Fibroblast of the aortic adventitia (primary cell): ENCODE data around the gene CHAF1B. TPM values are rescaled to one million over a fixed set of nuclear protein-coding genes. Genes with fewer than 3 reads are reported as not detected.

ENCODE experiments used
- DNase-seq: peaks from one replicate; pipeline ENCODE4 v3.0.0-alpha.2; 2010; ENCODE audit warnings: low read depth
- H3K4me3 ChIP-seq: 2 replicates; pipeline ENCODE4 v1.5.1; 2011; ENCODE audit warnings: low read depth, mild to moderate bottlenecking, control low read depth, low read length, moderate library complexity
- CTCF ChIP-seq: IDR thresholded peaks from 2 replicates; pipeline ENCODE4 v1.5.1; 2011; ENCODE audit warnings: mild to moderate bottlenecking, low read length, control low read depth, inconsistent platforms; ENCODE audit not compliant: insufficient read depth
- total RNA-seq: library from RNA; depleted of rRNA; stranded (reverse); fragments of >200 nt; gene quantifications from 2 replicates; pipeline ENCODE4 v1.2.3, GENCODE V29; 2012; ENCODE audit warnings: low replicate concordance

CHAF1B gene
- total RNA-seq, 1 donor = 7.8 TPM

- TF ChIP-seq CTCF = no peak
- no peak for DNase-seq
- H3K4me3 ChIP-seq = no peak overlapping the region
Observed at GRCh38 chr21:36400719-36401118, 15.5 kb downstream of the CHAF1B start.

DNA sequence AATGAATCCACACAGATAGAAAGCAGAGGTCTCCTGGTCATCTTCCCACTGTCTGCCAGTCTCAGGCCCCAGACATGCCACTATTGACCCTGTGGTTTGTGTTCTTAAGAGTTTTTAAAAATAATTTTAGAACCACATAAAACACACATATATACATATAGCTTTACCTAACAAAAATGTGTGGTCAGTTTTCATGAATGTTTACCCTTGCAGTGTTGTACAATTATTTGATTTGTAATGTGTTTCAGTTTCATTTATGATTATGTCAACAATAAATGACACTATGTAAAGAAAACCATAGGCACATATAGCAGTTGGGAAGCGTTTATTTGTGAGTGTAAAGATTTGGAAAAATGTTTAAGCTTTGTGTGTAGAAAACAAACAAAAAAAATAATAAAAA is 17.1 kb downstream of the CHAF1B start:
- no peak for TF ChIP-seq CTCF
- no peak for DNase-seq
- H3K4me3 ChIP-seq = no peak overlapping the region

- no peak for DNase-seq
- no peak overlapping the region for H3K4me3 ChIP-seq
- TF ChIP-seq CTCF = no peak
Observed at GRCh38 chr21:36403713-36404112, 18.5 kb downstream of the CHAF1B start.

GRCh38 chr21:36408568-36408967 is 23.4 kb downstream of the CHAF1B start:
- no peak for DNase-seq
- no peak overlapping the region for H3K4me3 ChIP-seq
- TF ChIP-seq CTCF = no peak

DNA sequence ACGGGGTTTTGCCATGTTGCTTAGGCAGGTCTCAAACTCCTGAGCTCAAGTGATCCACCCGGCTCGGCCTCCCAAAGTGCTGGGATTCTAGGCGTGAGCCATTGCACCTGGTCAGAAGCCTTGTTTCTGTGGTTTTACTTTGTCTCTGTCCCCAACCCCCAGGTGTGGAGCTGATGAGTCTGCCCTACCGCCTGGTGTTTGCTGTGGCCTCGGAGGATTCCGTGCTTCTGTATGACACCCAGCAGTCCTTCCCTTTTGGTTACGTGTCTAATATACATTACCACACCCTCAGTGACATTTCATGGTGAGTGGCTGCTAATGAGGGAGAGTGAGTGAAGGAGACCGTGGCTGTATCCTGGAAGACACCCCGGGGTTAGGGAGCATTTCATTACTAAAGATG is 26.1 kb downstream of the CHAF1B start:
- no peak overlapping the region for H3K4me3 ChIP-seq
- DNase-seq = no peak
- no peak for TF ChIP-seq CTCF

DNA sequence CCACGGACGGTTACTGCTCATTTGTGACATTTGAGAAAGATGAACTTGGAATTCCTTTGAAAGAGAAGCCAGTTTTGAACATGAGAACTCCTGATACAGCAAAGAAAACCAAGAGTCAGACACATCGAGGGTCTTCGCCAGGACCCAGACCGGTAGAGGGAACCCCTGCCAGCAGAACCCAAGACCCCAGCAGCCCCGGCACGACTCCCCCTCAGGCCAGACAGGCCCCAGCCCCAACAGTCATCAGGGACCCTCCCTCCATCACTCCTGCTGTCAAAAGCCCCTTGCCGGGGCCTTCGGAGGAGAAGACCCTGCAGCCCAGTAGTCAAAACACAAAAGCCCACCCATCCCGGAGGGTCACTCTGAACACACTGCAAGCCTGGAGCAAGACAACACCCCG is 27.7 kb downstream of the CHAF1B start:
- no peak for DNase-seq
- no peak for TF ChIP-seq CTCF

GRCh38 chr21:36415375-36415774 is 30.2 kb downstream of the CHAF1B start:
- no peak for DNase-seq
- no peak for TF ChIP-seq CTCF
- no peak overlapping the region for H3K4me3 ChIP-seq

More for the DNA sequence above, 27.7 kb downstream of the CHAF1B start:
- no peak overlapping the region for H3K4me3 ChIP-seq
